ENCODE measurements around the gene GALR3. TPM values are rescaled to one million over a fixed set of nuclear protein-coding genes. Genes with fewer than 3 reads are reported as not detected.
A peak's percentile ranks its signal among the peaks of the same experiment; 100 is the strongest.

GALR3 gene
- total and polyA plus RNA-seq, 2 of the 8 experiments (the other 6 are each of a cell fraction or from before 2014, with no cell fraction given): 0.84 to 1.1 TPM

- TF ChIP-seq, protein P1, sequence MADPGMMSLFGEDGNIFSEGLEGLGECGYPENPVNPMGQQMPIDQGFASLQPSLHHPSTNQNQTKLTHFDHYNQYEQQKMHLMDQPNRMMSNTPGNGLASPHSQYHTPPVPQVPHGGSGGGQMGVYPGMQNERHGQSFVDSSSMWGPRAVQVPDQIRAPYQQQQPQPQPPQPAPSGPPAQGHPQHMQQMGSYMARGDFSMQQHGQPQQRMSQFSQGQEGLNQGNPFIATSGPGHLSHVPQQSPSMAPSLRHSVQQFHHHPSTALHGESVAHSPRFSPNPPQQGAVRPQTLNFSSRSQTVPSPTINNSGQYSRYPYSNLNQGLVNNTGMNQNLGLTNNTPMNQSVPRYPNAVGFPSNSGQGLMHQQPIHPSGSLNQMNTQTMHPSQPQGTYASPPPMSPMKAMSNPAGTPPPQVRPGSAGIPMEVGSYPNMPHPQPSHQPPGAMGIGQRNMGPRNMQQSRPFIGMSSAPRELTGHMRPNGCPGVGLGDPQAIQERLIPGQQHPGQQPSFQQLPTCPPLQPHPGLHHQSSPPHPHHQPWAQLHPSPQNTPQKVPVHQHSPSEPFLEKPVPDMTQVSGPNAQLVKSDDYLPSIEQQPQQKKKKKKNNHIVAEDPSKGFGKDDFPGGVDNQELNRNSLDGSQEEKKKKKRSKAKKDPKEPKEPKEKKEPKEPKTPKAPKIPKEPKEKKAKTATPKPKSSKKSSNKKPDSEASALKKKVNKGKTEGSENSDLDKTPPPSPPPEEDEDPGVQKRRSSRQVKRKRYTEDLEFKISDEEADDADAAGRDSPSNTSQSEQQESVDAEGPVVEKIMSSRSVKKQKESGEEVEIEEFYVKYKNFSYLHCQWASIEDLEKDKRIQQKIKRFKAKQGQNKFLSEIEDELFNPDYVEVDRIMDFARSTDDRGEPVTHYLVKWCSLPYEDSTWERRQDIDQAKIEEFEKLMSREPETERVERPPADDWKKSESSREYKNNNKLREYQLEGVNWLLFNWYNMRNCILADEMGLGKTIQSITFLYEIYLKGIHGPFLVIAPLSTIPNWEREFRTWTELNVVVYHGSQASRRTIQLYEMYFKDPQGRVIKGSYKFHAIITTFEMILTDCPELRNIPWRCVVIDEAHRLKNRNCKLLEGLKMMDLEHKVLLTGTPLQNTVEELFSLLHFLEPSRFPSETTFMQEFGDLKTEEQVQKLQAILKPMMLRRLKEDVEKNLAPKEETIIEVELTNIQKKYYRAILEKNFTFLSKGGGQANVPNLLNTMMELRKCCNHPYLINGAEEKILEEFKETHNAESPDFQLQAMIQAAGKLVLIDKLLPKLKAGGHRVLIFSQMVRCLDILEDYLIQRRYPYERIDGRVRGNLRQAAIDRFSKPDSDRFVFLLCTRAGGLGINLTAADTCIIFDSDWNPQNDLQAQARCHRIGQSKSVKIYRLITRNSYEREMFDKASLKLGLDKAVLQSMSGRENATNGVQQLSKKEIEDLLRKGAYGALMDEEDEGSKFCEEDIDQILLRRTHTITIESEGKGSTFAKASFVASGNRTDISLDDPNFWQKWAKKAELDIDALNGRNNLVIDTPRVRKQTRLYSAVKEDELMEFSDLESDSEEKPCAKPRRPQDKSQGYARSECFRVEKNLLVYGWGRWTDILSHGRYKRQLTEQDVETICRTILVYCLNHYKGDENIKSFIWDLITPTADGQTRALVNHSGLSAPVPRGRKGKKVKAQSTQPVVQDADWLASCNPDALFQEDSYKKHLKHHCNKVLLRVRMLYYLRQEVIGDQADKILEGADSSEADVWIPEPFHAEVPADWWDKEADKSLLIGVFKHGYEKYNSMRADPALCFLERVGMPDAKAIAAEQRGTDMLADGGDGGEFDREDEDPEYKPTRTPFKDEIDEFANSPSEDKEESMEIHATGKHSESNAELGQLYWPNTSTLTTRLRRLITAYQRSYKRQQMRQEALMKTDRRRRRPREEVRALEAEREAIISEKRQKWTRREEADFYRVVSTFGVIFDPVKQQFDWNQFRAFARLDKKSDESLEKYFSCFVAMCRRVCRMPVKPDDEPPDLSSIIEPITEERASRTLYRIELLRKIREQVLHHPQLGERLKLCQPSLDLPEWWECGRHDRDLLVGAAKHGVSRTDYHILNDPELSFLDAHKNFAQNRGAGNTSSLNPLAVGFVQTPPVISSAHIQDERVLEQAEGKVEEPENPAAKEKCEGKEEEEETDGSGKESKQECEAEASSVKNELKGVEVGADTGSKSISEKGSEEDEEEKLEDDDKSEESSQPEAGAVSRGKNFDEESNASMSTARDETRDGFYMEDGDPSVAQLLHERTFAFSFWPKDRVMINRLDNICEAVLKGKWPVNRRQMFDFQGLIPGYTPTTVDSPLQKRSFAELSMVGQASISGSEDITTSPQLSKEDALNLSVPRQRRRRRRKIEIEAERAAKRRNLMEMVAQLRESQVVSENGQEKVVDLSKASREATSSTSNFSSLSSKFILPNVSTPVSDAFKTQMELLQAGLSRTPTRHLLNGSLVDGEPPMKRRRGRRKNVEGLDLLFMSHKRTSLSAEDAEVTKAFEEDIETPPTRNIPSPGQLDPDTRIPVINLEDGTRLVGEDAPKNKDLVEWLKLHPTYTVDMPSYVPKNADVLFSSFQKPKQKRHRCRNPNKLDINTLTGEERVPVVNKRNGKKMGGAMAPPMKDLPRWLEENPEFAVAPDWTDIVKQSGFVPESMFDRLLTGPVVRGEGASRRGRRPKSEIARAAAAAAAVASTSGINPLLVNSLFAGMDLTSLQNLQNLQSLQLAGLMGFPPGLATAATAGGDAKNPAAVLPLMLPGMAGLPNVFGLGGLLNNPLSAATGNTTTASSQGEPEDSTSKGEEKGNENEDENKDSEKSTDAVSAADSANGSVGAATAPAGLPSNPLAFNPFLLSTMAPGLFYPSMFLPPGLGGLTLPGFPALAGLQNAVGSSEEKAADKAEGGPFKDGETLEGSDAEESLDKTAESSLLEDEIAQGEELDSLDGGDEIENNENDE (IDR thresholded peaks at IDR 0.05; ENCODE audit: insufficient replicate concordance, low read length): no peak
- peak; percentile 43 for TF ChIP-seq KDM4A (IDR thresholded peaks at IDR 0.05; ENCODE audit: low read depth, low read length, severe bottlenecking)
- no peak for TF ChIP-seq SIX5 (IDR thresholded peaks at IDR 0.05; ENCODE audit: low read depth, low read length)
- peak; percentile 39; the same call in 1 of the 2 replicates for TF ChIP-seq PHF8 (conservative IDR thresholded peaks at IDR 0.05; ENCODE audit: low read depth, low read length)
- TF ChIP-seq SAP30 (IDR thresholded peaks at IDR 0.05; ENCODE audit: insufficient read depth, insufficient replicate concordance, low read length): no peak
- TF ChIP-seq, protein P2, sequence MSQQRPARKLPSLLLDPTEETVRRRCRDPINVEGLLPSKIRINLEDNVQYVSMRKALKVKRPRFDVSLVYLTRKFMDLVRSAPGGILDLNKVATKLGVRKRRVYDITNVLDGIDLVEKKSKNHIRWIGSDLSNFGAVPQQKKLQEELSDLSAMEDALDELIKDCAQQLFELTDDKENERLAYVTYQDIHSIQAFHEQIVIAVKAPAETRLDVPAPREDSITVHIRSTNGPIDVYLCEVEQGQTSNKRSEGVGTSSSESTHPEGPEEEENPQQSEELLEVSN (IDR thresholded peaks at IDR 0.05): no peak
- TF ChIP-seq MAX (IDR thresholded peaks at IDR 0.05): peak; percentile 63; the same call in 1 of the 2 replicates
- peak; percentile 76; the same call in 1 of the 2 replicates for TF ChIP-seq YY1 (IDR thresholded peaks at IDR 0.05; ENCODE audit: low read depth, low read length)
These were observed 18.0 kb upstream of the GALR3 start (continued) for GRCh38 chr22:37804881-37805809.

All from H1 (cell line).